Umbilical cord (tissue), 2 donors: ENCODE measurements around the gene ZNF778. TPM values are rescaled to one million over a fixed set of nuclear protein-coding genes. Genes with fewer than 3 reads are reported as not detected.

ENCODE experiments used
- DNase-seq: peaks from one replicate; pipeline ENCODE4 v3.0.0-alpha.2; 2015; ENCODE audit warnings: low spot score
- total RNA-seq: library from RNA; depleted of rRNA; stranded (reverse); fragments of >200 nt; gene quantifications from one replicate; pipeline ENCODE4 v1.2.3, GENCODE V29; 2014; ENCODE audit warnings: low replicate concordance; ENCODE audit not compliant: insufficient read depth

The ZNF778 gene
- total RNA-seq, 1 donor from 2014 or later, result 43.8 TPM

DNA sequence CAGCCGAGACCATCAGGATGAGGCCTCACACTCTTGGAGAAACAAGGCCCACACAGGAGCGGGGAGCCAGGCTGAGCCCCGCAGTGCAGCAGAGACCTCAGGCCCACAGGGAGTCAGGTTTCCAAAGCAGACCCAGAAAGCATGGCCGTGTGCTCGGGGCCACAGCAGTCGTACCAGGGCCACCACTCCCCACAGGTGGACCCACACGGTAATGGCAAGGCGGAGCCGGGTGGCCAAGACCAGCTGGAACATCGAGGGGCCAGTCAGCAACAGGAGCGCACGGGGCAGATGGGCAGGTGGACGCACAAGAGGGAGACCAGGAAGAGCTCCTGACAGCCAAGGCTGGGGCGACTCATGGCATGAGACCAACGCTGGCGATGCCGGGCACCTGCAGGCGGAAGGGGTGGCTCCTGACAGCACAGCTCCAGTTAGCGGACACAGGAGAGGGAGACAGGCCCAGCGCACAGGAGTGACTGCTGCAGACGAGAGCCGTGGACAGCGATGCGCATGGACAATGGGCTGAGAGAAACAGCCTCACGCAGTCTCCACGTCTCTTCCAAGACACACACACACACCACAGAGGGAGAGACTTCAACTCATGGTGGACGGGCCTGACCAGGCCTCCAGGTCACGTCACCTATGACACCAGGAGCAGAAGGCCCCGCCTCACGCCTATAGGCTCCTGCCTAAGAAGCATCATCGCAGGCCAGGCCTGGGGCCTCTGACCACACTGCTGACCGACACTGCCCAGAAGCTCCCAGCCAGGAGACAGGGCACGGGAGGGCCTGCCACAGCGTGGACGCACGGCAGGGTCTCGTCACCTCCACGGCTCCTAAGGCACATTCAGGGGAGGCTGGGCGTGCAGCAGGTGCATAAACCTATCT lies 58.6 kb downstream of the ZNF778 start:
- no peak for DNase-seq

DNA sequence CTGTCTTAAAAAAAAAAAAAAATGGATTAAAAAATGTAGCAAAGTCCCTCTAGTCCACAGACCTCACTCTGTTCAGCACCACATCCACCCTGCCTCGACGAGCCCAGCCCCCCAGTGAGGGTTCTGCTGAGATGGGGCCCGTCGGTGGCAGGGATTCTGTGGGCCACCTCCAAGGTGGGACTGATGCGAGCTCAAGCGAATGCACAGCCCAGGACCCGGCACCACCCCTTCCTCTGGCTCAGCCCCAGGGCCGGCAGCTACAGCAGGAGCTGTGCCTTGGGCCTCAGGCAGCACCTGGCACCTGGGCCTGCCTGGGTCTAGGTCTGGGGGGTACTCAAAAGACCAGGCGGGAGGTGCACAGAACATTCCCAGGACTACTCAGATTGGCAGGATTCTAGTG lies 59.5 kb downstream of the ZNF778 start:
- no peak for DNase-seq

DNA sequence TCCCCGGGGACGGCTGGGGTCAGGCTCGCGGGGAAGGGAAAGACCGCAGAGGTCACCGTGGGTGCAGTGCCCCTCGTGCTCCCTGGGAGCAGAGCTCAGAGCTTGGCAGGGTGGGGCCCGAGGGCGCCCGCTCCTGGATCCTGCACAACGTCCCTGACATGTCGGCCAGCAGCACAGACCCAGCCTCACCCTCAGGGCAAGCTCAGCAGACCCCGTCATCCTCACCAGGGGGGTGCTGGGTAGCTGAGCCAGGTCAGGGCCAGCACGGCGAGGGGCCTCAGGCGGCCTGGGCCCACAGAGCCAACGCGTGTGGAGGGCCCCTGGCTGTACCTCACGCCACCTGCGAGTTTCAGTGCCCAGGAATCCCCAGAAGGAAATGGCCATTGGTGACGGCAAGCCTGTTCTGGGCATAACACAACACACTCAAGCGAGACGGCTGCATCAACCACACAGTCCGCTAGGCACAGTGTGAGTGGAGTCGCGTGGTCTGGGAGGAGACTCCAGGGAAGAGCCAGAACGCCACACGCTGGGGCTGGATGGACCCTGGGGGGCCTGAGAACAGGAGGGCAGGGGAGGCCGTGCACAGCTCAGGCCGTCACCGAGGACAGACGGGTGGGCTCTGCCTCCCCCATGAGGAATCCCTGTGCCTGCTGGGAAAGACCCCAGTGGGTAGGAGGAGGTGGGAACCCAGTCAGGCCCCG lies 60.3 kb downstream of the ZNF778 start:
- DNase-seq, result no peak

DNA sequence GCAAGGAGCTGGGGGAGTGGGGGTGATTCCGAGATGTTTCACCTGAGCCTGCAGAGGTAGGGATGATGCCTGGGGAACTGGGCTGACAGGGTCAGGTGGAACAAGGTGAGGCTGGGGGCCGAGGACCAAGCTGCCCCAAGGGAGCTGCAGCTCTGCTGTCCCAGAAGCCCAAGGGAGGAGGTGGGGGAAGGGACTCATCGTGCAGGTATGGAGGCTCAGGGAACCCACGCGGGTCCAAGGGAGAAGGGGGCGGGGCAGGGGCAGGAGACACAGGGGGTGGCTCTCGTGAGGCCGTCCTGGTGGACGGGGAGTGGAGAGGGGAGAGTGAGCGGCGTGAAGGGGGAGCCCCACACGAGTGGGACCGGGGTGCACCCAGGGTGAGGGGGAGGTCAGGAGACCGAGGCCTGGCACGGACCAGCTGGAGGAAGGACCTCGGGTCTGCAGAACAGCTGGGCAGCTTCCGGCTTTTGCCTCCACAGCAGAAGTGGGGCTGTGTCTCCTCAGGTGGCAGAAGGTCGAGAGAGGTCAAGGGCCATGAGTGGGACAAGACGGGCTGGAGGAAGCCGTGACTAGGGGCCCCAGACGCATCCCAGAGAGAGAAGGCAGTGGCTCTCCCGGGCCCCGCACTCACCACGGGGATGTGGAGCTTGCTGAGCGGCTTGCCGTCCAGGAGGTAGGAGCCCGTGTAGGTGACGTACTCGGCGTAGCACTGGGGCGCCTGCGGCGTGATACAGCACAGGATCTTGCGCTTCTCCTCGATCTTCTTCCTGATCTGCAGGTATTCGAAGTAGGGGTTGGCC lies 61.1 kb downstream of the ZNF778 start:
- DNase-seq, result no peak

- DNase-seq, result no peak
Observed at GRCh38 chr16:89279666-89280481, 62.4 kb downstream of the ZNF778 start.

GRCh38 chr16:89280546-89281188 lies 63.2 kb downstream of the ZNF778 start:
- no peak for DNase-seq

DNA sequence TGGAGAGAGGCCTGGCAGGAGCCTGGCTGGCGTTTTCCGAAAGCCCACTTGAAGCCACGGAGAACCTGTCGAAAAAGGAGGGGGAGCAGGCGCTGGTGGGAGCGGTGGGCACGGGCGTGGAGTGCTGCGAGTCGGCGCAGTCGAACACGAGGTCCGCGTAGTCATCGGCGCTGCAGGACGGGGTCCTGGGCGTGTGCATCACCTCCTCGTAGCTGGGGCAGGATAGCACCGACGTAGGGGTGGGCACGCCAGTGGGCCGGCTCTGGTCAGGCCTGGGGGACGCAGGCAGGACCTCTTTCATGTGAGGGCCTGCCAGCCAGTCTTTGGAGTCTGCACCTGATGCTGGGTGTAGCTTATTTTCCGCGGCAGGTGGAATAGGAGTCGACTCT lies 63.7 kb downstream of the ZNF778 start:
- no peak for DNase-seq

GRCh38 chr16:89281829-89282228 lies 64.3 kb downstream of the ZNF778 start:
- no peak for DNase-seq

DNA sequence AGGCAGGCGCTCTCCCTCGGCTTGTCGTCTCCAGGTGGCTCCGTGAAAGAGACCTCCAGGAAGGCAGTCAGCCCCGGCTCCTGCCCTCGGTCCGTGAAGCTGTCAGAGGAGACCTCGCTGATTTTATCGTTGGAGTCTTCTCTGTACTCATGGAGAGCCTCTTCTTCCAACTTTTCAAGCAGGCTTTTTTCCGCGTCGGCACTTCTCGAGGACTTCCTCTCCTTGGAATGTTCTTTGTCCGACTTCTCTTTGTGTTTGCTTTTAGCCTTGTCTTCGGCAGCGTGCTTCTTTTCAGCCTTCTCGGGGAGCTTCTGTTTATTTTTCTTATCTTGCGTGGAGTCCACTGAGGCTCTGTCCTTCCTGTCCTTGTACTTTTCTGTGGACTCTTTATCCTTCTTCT lies 65.0 kb downstream of the ZNF778 start:
- no peak for DNase-seq

DNA sequence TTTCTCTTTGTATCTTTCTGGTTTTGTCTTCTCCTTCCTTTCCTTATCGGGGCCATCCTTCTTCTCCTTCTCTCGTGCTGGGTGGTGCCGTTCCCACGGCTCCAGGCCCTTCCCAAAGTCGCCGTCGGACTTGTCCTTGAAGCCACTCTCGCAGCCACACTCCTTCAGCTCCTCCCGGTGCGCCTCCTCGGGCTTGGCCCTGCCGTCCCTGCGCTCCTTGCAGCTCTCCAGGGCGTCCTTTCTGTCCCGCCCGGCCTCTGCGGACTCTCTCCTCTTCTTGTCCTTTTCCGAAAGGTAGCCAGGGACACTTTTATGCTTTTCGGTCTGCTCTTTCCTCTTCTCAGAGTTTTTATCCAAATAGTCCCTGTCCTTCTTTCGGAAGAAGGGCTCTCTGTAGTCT lies 65.9 kb downstream of the ZNF778 start:
- DNase-seq, result no peak

DNA sequence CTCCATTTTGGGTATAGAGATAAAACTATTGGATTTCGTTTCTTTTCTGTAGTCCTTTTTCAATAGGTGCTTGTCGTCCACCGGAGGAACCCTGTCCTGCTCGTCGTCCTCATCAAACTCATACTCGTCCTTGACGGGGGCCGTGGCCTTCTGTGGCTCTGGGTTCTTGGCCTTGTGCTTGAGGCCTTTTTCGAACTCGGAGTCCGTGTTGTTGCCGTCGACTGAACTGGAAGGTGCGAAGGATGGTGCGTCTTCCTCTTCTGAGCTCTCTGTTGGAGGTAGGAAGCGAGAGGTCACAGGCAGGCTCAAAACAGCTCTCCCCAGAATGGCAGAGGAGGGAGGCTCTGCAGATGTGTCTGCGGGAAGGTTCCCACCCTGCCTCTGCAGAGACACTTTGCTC lies 67.9 kb downstream of the ZNF778 start:
- no peak for DNase-seq

GRCh38 chr16:89286096-89286495 lies 68.6 kb downstream of the ZNF778 start:
- no peak for DNase-seq

Other genes with a start within 250 kb of the ZNF778 start
- gene CBFA2T3, start 240.5 kb upstream of the ZNF778 start, total RNA-seq, result 1.4 TPM
- 36.6 TPM for gene ACSF3, start 123.9 kb upstream of the ZNF778 start, total RNA-seq
- gene CDH15, start 46.0 kb upstream of the ZNF778 start, total RNA-seq, result 0.48 TPM
- 0.72 TPM for gene SLC22A31, start 17.2 kb upstream of the ZNF778 start, total RNA-seq